G401.6 (cell line): ENCODE measurements around the gene CTDSPL.
"Not testable (repeated sequence)": the region's sequence is repeated elsewhere in the genome, so short reads cannot be mapped to it uniquely, and the experiment has no call there.

Experiments used
- FAIRE-seq: peaks from 2 replicates; lab custom pipeline; 2012; peaks lifted over from hg19 to GRCh38; lab: Jason Lieb, UNC

The CTDSPL gene, protein sequence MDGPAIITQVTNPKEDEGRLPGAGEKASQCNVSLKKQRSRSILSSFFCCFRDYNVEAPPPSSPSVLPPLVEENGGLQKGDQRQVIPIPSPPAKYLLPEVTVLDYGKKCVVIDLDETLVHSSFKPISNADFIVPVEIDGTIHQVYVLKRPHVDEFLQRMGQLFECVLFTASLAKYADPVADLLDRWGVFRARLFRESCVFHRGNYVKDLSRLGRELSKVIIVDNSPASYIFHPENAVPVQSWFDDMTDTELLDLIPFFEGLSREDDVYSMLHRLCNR

DNA sequence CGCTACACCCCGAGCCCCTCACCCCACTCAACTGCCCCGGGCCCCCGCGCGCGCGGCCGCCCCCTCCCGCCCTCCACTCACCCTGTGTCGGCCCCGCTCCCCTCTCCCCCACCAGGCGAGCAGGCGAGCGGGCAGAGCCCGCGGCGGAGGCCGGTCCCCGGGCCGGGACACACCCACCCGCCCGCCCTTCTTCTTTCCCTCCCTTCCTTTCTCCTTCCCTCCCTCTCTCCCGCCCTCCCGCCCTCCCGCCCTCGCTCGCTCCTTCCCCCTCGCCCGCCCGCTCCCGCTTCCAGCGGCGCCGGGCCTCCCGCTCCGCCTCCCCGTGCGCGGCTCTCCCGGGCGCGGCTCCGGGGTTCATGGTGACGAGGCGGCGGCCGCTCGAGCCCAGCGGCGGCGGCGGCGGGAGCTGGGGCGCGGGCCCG lies at the start of gene CTDSPL:
CTDSPL (plus strand) TSS at position 261 of the 422 bp plus-strand sequence. CDS start 320 bp downstream, outside the sequence.
- no peak for FAIRE-seq

DNA sequence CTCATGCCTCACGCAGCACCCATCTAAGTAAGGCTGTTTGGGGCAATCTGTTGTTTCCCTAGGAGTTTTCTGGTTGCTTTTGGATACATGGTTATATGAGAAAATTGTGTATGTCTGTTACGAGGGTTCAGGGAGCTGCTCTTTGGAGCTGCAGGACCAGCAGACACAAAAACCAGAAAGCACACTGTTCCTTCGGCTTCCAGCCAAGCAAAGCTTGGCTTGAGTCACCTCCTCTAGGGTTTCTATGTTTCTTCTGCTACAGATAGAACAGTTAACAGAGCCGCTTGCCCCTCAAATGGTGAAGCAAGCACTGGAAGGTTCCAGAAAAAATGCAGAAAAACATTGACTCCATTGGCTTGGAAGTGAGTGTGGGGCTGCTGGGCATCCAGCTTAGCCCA lies 49.2 kb upstream of the CTDSPL start:
- no peak for FAIRE-seq

DNA sequence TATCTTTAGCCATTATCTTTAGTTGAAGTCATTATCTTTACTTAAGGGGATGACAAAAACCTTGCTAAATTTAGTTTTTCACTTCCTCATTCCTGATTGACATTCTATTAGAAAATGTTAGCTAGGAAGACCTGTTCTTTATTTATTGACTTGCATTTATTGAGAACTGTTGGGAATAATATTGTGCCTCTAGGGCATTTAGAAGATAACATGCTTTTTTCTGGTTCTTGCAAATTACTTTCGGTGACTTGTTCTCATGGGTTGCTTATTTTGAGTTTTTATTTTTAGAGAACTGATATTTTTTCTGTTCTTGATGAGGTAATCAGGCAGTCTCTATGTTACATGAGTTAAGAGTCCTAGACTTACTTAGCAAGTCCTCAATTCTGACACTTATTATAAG lies 48.3 kb upstream of the CTDSPL start:
- no peak for FAIRE-seq

DNA sequence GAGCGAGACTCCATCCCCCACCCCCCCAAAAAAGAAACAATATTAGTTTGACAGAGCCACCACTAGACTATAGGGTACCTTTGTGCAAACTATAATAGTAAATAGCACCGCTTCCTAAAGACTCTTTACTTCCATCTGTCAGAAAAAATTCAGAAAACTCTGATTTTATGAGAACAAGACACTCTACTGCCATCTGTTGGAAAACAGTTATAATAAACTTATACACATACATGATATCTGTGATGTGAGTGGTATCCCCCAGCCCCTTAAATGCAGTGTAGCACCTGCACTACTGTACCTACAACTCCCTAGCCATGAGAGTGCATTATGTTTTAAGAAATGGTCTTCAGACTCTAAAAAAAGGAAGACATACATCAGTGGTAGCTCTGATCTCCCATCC lies 47.1 kb upstream of the CTDSPL start:
- no peak for FAIRE-seq

DNA sequence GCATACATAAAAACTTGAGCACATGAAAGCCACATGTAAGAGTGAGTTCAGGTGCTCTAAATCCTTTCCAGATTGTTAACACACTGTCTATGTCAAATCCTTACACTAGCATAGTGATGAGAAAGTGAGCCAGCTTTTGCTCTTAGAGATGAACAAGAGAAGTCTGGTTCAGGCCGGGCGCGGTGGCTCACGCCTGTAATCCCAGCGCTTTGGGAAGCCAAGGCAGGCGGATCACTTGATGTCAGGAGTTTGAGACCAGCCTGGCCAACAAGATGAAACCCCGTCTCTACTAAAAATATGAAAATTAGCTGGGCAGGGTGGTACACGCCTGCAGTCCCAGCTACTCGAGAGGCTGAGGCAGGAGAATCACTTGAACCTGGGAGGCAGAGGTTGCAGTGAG lies 46.5 kb upstream of the CTDSPL start:
- FAIRE-seq, result not testable (repeated sequence)

DNA sequence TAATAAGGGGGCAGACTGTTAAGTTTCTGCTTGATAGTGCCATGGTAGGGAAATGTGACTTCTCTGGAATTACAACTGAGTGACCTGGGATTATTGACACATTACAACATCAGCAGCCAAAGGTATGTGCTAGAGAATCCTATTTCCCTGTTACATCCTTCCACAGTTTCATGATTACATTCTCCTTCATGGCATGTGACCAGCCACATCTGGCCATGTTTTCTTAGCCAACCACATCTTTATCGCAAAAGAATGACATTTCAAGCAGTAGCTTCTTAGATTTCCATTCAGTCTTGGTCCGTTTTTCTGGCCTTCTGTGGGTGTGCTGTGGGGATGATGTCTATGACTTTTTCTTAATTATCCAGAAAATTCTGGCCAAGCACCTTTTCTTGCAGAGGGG lies 45.4 kb upstream of the CTDSPL start:
- FAIRE-seq, result no peak

DNA sequence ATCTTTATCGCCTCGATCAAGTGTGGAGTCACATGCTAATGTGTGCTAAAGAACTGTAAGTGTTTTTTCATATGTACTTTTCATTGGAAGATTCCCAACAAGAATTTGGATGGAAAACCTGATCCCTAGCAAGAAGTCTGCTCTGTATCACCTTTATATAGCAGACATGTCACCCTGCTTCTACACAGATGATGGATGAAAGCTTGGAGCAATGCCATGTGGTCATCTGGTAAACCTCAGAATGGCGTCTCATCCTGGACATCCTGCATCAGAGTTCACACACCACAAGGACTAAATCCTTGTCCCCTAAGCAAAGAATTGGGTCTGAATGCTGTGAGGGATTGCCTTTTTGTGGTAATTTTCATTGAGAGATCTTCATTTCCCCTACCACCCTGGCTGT lies 42.1 kb upstream of the CTDSPL start:
- no peak for FAIRE-seq

DNA sequence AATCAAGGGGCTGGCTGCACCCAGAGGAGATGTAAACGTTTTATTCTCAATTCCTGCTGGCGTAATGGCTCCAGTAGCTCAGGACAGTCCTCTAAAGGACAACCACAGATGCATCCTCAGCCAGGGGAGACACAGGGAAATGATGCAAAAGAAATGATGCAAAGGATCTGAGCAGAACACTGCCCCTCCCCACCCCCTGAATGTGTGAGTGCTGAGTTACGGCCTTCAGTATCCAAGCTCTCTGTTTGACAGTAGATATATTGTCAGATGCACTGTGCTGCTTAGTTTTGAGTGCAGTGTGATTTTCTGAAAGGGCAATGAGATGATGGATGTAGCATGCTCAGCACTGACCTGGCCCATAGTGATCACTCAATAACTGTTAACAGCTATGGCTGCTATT lies 41.4 kb upstream of the CTDSPL start:
- no peak for FAIRE-seq

DNA sequence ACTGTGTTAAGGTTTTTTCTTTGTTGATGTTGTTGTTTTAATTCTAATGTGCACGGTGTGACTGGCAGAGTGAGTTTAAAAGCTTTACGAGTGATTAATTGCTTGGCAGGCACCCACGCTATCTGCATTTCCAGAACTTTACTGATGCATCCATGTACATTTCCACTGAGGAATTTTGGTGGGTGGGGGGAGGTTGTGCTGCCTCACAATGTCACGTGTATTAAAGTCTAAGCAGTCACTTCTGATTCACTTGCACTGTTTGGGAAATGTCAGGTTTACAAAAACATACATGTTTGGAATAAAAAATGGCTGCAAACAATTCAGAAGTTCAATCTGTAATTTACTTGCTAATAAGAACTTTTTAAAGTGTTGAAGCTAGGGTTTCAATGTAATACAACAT lies 38.5 kb upstream of the CTDSPL start:
- no peak for FAIRE-seq

DNA sequence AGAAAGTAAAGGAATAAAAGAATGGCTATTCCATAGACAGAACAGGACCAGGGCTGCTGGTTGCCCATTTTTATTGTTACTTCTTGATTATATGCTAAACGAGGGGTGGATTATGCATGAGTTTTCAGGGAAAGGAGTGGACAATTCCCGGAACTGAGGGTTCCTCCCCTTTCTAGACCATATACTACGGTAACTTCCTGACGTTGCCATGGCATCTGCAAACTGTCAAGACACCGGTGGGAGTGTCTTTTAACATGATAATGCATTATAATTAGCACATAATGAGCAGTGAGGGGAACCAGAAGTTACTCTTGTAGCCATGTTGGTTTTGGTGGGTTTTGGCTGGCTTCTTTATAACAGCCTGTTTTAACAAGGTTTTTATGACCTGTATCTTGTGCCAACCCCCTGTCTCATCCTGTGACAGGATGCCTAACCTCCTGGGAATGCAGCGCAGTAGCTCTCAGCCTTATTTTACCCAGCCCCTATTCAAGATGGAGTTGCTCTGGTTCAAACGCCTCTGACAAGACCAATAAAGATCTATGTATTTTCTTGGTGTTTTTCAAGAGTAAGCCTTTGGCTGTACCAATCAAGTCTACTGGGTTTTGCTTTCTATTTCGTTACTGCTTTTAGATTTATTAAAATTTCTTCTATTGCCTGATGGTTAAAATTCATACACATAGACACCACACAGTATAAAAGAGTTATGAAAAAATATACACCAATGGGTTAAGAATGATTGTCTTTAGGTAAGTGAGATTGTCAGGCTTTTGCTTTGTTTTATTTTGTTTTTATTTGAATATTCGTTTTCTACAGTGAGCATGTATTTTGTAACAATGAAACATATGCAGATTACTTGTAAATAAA lies 37.4 kb upstream of the CTDSPL start:
- FAIRE-seq, result no peak

DNA sequence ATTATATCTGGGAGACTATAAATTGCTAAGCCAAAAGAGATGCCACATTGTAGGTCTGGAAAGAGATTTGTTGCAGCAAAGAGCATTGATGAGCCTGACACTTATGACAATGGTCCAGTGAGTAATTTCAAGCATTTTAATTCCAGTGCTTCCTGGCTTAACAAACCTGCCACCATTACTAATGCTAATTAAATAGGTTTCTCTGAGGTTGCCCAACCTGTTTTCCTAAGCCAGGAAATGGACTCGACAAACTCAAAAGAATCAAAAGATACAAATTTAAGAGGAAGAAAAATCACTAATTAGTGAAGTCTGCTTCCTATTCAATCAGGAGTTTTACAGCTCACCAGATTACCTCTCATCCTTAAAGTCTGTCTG lies 36.7 kb upstream of the CTDSPL start:
- no peak for FAIRE-seq

DNA sequence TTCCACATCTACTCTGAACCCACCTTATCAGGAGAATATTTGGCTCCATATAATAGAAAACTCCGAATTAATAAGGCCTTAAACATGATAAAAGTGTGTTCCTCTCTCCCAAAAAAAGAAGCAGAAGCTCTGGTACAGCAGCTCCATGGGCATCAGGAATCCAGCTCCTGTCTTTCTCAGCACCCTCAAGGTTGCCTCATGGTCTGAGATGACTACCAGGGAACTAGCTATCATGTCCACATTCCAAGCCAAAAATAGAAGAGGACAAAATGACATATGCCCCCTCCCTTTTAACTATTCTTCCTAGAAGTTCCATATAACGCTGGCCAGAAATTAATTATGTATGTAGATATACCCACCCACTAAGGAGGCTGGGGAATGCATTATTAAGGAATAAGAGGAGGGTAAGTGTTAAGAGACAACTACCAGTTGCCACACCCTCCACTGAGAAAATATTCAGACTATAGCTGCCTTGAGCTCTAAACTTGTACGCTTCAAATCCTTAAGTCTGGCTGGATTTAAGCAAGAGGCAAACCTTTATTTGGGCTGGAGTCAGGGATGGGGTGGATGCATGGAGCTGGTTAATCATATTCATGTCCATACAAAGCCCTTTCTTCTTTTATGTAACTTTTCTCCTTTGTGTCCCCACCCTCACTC lies 35.8 kb upstream of the CTDSPL start:
- FAIRE-seq, result no peak

DNA sequence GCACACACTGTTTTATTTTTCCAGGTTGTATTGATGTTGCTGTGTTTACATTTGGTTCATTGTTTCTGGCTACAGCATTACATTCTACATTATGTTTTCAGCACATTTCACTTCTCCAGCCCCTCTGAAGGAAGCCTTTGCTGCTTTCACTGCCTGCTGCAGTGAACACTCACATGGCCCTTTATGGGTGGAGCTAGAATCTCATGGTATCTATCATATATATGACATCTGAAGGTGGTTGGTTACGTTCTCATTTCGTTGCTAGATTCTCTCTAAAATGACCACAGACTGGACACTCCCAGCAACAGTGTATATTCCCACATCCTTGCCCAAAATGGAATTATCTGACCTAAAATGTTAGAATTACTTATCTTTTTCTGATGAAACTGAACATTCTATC lies 35.2 kb upstream of the CTDSPL start:
- FAIRE-seq, result no peak

DNA sequence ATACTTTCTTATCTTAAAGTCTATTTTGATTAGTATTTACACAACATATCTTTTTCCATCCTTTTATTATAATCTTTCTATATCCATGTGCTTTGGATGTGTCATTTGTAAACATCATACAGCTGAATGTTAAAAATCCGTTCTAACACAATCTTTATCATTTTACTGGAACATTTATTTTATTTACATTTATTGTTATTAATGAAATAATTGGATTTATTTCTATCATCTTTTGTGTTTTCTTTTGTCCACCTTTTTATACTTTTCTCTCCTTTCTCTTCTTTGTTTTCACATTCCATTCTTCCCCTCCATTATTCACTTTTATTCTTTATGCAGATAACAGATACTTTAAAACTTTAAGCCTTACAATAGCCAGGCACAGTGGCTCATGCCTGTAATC lies 34.7 kb upstream of the CTDSPL start:
- no peak for FAIRE-seq

DNA sequence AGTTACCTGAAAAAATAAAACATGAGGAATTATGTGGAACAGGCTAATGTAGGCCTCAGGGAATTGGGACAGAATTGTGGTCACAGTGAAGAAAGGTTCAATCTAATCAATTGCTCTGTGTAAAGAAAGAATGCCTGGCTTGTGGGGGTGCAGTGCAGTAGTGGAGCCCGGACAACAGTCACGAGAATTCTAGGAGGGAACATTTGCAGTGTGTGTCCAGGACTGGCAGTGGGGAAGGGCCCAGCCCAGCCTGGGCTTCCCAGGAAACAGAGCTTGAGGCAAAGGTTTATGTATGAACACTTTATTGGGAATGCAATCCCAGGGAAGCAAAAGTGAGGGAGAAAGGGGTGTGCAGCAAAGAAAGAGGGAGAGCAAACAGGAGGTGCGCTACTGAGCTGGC lies 29.2 kb upstream of the CTDSPL start:
- FAIRE-seq, result no peak

DNA sequence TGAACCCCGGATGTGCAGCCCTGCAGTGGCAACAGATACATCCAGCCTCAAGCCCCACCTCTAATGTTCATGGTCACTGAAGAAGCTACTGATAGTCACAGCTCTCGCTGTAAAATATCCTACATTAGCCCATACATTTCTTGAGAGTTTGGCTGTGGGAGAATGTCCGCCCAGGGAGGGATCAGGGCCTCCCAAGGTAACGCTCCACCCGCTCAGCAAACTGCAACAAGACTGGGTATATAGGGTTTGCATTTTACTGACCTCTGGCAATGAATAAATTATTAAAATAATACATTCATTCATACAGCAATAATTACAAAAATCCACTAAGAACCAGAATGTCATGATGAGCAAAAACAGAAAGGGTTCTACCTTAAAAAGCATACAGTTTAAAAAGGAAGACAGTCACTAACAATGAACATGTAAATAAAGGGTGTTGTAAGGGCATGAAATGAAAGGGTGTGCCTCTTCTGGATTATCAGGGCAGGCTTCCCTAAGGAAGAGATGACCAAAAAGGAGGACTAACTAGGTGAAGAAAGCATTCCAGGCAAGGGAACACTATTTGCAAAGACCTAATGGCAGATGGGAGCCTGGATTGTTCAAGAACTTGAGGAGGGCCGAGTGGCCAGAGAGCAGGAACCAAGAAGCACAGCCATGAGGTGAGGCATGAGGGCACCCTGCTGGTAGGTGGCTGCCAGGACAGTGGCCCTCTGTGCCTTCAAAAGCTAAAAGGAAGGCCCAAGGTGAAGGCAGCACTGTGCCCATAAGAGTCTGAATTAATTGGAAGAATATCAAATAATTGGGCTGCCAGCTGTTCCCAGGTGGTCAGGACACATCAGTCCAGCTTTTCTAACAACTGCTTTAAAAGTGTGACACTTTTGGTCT lies 28.1 kb upstream of the CTDSPL start:
- no peak for FAIRE-seq

DNA sequence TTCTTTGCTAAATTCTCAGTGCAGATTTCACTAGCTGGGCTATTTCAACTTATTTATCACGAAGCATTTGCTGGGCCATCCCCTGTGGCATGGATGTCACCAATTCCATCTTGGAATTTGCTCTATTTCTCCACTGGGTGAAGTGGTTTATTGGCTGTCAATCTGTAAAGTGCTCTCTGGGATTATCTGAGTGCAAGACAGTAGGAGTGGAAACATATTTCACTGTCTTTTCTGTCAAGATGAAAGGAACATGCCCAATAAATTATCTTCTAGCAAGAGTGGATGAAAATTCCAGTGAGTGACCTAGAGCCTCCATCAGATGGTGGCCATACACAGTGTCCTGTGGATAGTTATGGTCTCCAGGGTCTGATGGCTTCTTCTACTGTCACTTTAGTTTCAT lies 25.1 kb upstream of the CTDSPL start:
- no peak for FAIRE-seq

DNA sequence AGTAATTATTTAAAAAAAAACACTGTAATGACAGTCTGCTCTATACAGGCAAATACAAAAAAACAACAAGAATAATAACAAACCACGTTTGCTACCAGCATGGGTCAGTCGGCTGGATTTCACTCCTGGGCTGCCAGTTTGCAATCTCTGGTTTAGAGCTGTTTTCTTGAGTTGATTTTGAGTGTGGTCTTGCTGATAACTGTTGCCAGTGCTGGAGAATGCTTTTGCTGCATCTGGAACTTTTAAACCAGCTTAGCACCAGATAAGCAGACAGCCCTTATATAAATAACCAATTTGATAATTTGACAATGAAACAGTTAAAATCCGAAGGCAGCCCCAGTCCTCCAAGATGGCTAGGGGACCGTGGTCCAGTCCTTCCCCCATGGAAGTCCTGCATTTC lies 14.0 kb upstream of the CTDSPL start:
- no peak for FAIRE-seq

DNA sequence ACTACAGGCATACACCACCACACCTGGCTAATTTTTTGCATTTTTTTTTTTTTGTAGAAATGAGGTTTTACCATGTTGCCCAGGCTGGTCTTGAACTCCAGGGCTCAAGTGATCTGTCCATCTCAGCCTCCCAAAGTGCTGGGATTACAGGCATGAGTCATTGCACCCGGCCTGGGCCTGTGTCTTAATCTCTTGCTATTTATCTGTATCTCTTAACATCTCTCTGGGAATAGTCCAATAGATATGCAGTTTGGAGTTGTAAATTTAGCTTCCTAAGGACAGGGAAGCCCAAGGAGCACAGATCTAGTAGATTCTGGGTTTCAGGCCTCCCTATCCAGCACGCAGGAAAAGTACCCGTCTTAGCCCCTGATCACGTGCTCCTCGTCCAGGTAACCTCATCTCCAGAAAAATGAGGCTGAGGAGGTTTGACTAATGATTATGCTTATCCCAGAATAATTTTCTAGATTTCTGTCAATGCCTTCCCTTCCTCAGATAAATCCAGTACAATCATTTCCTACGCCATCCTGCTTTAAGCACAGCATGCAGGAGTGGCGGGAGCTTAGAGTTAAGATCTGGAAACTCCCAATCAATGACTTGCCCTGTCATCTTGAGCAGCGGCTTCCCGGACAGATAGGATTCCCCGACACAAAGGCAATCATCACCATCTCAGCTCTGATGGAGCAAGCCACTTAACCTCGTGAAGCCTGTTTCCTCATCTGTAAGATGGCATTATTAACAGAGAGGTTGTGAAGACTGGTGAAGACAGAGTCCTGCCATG lies 12.3 kb upstream of the CTDSPL start:
- no peak for FAIRE-seq

DNA sequence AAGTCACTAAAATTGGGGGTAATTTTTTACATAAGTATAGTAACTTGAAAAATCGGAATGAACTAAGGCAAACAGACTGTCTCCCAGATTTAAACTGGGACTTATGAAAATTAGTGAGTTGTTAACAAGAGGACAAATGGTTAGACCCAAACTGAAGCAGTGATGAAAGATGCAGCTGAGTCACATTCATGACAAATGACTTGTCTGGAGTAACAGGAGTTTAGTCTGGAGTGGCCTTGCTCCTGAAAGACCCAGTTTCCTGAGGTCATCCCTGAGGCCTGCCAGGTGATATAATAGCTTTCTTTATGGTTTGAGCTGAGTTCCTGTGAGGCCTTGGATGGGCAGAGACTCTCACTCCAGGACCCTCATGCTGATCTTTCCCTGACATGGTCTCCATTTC lies 9.6 kb upstream of the CTDSPL start:
- no peak for FAIRE-seq

DNA sequence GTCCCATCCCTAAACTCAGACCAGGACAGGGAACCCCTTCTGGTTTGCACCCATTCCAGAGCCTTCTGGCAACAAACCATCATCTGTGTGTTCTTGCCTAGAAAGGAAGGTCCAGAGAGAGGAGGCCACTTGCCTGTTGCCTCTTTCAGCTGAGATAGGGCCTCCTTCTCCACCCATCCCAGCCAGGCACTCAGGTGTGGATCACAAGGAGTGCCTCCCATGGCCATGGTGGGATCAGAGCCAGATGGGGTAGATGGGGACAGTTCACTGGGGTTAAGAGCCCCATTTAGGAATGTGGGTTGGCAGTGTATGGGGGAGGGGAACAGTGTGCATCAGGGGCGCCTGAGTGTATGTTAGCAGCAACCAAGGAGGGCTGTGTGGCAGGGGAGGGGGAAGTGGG lies 8.9 kb upstream of the CTDSPL start:
- FAIRE-seq, result no peak
